ENCODE results near the gene CST2.
"Not testable (repeated sequence)": the region's sequence is repeated elsewhere in the genome, so short reads cannot be mapped to it uniquely, and the experiment has no call there.

Gene CST2

GRCh38 chr20:23810349-23810748, 16.2 kb downstream of the CST2 start:
- not testable (repeated sequence) for DNase-seq (ENCODE audit: low read depth)

GRCh38 chr20:23800865-23801264, 25.7 kb downstream of the CST2 start:
- no peak for DNase-seq (ENCODE audit: low read depth)

- DNase-seq (ENCODE audit: low read depth): not testable (repeated sequence)
Measured at GRCh38 chr20:23799216-23799847, 27.2 kb downstream of the CST2 start.

GRCh38 chr20:23795526-23795925, 31.0 kb downstream of the CST2 start:
- no peak for DNase-seq (ENCODE audit: low read depth)

GRCh38 chr20:23794841-23795240, 31.7 kb downstream of the CST2 start:
- no peak for DNase-seq (ENCODE audit: low read depth)

- no peak for DNase-seq (ENCODE audit: low read depth)
Measured at GRCh38 chr20:23794065-23794464, 32.5 kb downstream of the CST2 start.

- DNase-seq (ENCODE audit: low read depth): no peak
Measured at GRCh38 chr20:23783447-23783846, 43.1 kb downstream of the CST2 start.

- DNase-seq (ENCODE audit: low read depth): no peak
Measured at GRCh38 chr20:23782366-23782983, 44.1 kb downstream of the CST2 start.

- not testable (repeated sequence) for DNase-seq (ENCODE audit: low read depth)
Measured at GRCh38 chr20:23778676-23779075, 47.9 kb downstream of the CST2 start.

GRCh38 chr20:23777380-23777779, 49.1 kb downstream of the CST2 start:
- not testable (repeated sequence) for DNase-seq (ENCODE audit: low read depth)

- DNase-seq (ENCODE audit: low read depth): no peak
Measured at GRCh38 chr20:23776067-23776771, 50.3 kb downstream of the CST2 start.

GRCh38 chr20:23774081-23774480, 52.4 kb downstream of the CST2 start:
- no peak for DNase-seq (ENCODE audit: low read depth)
